ENCODE results near the gene EOMES.

The EOMES gene

GRCh38 chr3:27719314-27720003 lies 2.7 kb downstream of the EOMES start:
- FAIRE-seq = no peak

- FAIRE-seq = no peak
Measured at GRCh38 chr3:27718459-27718858, 3.7 kb downstream of the EOMES start.

- FAIRE-seq = no peak
Measured at GRCh38 chr3:27717200-27717852, 4.8 kb downstream of the EOMES start.

GRCh38 chr3:27716309-27716708 lies 5.8 kb downstream of the EOMES start:
- FAIRE-seq = no peak

- no peak for FAIRE-seq
Measured at GRCh38 chr3:27715863-27716262, 6.3 kb downstream of the EOMES start.

DNA sequence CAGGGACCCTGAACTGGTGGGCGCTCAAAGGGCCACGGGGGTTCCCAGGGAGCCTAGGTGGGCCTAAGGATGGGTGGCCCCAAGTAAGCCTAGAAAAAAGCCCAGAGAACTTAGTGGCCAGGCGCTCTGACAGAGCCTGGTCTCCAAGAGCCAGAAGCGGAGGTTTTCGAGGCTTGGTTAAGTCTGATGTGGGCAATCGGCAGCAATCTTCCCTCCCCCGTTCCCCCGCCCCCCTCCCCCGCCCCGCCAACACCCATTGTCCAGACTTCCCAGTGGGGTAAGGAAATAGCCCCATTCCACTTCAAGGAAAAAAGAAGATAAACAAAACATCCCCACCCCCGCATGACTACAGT lies 6.7 kb downstream of the EOMES start:
- FAIRE-seq = no peak

GRCh38 chr3:27714692-27715453 lies 7.2 kb downstream of the EOMES start:
- FAIRE-seq = no peak

DNA sequence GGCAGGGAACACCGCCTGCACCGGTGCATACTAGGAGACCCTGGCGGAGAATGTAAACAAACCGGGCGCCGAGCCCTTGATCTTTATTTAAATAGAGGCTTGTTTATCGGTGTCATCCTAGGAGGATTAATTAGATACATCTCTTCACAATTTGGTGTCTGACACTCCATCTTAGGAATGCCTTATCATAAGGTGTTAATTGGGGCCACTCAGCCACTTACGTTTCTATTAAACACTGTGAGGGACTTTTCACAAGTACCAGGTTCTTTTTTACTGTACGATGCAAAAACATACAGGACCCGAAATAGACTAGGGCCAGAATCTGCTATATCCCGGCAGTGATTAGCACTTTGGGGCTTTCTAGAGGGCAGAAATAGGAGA lies 8.0 kb downstream of the EOMES start:
- FAIRE-seq = no peak

GRCh38 chr3:27713435-27714145 lies 8.5 kb downstream of the EOMES start:
- FAIRE-seq = no peak

GRCh38 chr3:27713078-27713423 lies 9.1 kb downstream of the EOMES start:
- no peak for FAIRE-seq

DNA sequence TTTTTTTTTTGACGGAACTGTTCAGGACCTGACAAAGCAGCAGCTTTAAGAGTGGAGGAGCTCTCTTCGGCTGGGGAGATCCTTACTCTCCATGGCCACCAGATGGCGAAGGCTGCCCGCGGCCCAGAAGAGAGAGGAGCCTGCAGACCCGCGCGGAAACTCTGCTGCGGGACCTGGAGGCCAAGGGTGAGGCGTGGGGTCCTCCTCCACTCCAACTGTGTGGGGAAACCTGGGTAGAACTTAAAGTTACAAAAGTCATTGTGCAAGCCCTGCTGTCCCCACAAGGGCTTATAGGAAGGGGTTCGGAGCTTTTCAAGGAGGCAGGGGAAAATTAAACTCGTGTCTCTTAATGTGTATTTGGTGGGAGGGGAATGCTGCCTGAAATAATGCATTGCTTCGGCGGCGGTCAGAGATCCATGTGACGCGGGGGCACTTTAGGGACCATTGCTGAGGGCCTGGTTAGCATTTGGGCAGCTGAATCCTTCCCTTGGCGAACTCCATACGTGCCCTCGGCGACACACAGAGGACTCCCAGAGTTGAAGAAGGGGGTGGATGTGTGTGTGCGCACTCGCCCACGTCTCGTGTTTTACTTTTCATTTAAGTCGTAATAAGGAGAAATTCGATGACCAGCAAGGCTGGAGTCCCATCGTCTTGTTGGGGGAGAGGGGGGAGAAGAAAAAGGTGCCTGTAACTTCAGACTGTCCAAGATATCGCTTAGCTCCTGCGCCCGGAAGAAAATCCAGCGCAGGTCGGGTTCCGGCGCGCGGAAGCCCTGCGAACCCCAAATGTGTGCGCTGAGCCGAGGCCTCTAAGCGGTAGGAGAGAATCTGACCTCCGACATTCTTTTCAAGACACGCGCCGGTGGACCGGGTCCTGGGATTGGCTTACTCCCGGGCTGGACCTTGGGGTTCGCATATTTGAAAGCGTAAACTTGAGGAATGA lies 9.7 kb downstream of the EOMES start:
- FAIRE-seq = peak; percentile 6

DNA sequence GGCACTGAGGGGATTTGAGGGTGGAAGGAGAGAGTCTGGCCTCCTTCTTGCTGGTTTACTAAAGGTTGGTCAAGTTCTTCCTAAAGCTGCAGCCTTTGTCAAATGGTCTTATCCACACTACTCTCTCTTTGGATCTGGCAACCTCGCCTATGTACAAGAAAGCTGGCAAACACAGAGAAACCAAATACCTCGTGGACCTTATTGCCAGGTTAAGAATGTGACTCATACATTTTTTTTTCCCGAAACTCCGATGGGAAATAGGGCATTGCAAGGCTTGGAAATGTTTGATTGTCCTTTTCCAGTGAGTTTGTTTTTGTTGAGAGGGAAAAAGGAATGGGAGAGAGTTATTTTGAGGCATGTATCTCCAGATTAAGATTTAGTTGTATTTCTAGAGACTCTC lies 13.9 kb downstream of the EOMES start:
- no peak for FAIRE-seq

GRCh38 chr3:27699067-27699466 lies 23.1 kb downstream of the EOMES start:
- no peak for FAIRE-seq

- FAIRE-seq = no peak
Measured at GRCh38 chr3:27696906-27697305, 25.2 kb downstream of the EOMES start.

- no peak for FAIRE-seq
Measured at GRCh38 chr3:27695636-27696035, 26.5 kb downstream of the EOMES start.

DNA sequence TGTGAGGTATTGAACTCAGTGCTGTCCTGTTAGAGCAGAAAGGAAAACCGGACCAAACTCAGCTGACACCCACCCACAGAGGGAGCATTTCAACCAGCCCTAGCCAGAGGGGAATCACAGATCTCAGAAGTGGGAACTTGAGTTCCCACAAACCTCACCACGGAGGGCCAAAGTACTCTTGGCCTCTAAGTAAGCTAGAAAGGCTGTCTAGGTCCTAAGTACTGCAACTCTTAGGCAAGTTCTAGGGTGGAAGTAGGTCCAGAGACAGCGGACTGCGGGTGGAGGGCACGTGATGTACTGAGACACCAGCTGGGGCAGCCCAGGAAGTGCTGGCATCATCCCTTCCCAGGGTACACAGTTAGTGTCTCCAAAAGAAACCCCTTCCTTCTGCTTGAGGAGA lies 34.1 kb downstream of the EOMES start:
- FAIRE-seq = no peak

- FAIRE-seq = no peak
Measured at GRCh38 chr3:27686642-27687041, 35.5 kb downstream of the EOMES start.

DNA sequence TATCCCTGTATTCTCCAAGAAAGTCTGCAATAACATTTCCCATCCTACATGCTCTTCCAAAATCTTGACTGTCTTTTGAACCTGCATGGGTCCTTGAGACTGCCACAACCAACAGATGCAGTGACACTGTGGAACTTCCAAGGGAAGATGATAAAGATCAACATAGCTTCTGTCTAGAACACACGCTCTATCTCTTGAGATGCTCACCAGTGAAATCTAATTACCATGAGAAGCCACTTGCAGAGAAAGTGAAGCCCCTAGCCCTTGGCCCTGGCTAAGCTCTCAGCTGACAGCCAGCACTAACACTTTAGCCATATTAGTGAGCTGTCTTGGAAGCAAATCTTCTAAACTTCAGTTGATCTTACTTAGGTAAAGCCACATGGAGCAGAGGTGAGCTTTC lies 36.6 kb downstream of the EOMES start:
- no peak for FAIRE-seq

- peak; percentile 36 for FAIRE-seq
Measured at GRCh38 chr3:27684302-27684701, 37.8 kb downstream of the EOMES start.

DNA sequence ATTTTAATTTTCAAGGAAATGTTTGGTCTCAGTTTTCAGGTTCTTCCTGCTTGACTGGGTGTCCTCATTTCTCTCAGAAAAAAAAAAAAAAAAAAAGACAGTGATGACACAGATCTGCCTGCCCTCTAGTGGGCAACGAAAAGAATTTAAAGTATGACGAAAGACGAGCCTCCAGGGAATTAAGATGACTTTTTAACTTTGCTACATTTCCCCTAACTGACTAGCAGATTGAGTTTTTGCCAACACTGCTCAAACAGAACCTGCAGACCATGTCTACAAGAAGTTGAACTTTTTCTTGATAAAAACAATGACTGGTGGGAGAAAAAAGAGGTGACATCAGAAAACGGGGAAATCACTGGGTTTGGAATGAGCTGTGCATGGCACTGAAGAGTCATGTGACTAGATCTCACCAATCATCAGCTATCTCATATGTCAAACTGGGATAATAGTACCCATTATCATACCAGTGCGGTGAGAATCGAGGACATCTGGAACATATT lies 40.8 kb downstream of the EOMES start:
- FAIRE-seq = peak; percentile 97

DNA sequence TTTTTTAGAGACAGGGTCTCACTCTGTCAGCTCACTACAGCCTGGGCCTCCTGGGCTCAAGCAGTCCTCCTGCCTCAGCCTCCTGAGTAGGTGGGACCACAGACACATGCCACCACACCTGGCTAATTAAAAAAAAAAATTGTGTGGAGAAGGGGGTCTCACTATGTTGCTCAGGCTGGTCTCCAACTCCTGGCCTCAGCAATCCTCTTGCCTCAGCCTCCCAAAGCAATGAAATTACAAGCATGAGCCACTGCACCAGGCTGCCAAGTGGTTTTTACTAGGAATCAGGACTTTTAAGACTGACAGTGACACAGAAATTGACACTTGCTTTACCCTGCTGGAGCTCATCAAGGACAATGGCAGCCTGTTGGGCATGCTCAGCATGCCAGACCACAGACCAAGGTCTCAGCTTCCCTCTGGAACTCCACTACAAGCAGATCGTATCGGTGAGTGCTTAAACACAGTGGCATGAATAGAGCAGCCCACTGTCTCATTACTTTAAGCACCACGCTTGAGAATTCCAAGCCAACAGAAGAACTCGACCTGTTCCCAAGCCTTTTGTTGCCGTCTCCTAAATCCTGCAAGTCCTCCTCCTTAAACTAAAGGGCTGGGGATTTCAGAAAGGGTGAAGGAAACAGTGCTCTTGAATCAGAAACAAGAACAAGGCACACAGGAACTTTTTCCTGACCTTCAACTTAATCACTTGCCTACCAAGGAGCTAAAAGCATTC lies 41.4 kb downstream of the EOMES start:
- no peak for FAIRE-seq

- FAIRE-seq = no peak
Measured at GRCh38 chr3:27679691-27680090, 42.4 kb downstream of the EOMES start.
